ENCODE measurements around the gene MBOAT7. TPM values are rescaled to one million over a fixed set of nuclear protein-coding genes. Genes with fewer than 3 reads are reported as not detected.

Gene MBOAT7
- total RNA-seq, 1 donor from 2014 or later = 107 TPM

DNA sequence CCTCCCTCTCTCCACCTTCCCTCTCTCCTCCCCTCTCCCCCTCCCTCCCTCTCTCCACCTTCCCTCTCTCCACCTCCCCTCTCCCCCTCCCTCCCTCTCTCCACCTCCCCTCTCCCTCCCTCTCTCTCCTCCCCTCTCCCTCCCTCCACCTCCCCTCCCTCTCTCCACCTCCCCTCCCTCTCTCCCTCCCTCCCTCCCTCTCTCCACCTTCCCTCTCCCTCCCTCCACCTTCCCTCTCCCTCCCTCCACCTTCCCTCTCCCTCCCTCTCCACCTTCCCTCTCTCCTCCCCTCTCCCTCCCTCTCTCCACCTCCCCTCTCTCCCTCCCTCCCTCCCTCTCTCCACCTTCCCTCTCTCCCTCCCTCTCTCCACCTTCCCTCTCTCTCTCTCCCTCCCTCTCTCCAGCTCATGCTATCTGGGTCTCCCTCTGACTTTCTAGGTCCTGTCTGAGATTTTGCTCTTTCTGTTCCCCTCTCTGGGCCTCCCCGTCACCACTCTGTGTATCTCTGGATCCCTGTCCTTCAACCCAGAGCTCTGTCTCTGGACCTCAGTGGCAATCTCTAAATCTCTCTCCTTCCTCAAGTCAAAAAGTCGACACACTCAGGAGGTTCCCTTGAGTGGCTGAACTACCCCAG is 55.3 kb downstream of the MBOAT7 start:
- no peak overlapping the region for H3K4me3 ChIP-seq (ENCODE audit: low read depth, low read length)
- no peaks in the 10 kb centered on the region for H3K27me3 ChIP-seq (ENCODE audit: control insufficient read depth, insufficient read depth, low read length)
- H3K36me3 ChIP-seq (ENCODE audit: control insufficient read depth, insufficient read depth, low read length) = no peaks in the 10 kb centered on the region
- no peak for DNase-seq (ENCODE audit: low read depth)
- TF ChIP-seq, protein P1, sequence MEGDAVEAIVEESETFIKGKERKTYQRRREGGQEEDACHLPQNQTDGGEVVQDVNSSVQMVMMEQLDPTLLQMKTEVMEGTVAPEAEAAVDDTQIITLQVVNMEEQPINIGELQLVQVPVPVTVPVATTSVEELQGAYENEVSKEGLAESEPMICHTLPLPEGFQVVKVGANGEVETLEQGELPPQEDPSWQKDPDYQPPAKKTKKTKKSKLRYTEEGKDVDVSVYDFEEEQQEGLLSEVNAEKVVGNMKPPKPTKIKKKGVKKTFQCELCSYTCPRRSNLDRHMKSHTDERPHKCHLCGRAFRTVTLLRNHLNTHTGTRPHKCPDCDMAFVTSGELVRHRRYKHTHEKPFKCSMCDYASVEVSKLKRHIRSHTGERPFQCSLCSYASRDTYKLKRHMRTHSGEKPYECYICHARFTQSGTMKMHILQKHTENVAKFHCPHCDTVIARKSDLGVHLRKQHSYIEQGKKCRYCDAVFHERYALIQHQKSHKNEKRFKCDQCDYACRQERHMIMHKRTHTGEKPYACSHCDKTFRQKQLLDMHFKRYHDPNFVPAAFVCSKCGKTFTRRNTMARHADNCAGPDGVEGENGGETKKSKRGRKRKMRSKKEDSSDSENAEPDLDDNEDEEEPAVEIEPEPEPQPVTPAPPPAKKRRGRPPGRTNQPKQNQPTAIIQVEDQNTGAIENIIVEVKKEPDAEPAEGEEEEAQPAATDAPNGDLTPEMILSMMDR (IDR thresholded peaks at IDR 0.05; ENCODE audit: insufficient read depth, low read length, poor library complexity, severe bottlenecking) = no peak

DNA sequence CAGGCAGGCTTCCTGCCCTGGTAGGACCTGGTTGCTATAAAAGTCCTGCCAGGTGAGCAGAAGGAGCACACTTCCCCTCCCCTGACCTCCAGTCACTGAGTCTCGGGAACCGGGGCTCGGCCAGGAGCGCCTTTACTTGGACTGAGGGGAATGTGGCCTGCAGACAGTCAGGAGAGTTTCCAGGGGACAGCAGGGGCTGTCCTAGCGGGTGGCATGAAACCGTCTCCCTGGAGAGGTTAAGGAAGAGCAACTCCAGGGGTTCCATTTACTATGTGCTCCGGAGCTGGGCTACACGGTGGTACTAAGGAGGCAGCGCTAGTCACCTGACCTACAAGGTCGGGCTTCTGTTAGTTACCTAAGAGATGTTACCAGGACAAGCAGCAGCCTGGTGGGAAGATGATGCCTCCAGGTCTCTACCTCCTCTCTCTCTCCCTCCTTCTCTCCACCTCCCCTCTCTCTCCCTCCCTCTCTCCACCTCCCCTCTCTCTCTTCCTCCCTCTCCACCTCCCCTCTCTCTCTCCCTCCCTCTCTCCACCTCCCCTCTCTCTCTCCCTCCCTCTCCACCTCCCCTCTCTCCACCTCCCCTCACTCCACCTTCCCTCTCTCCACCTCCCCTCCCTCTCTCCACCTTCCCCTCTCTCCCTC is 55.9 kb downstream of the MBOAT7 start:
- Histone ChIP-seq H3K36me3 (ENCODE audit: control insufficient read depth, insufficient read depth, low read length) (no peaks in the 10 kb centered on the region), H3K27me3 (ENCODE audit: control insufficient read depth, insufficient read depth, low read length) (no peaks in the 10 kb centered on the region), H3K4me3 (ENCODE audit: low read depth, low read length) (no peak overlapping the region)
- no peak for DNase-seq (ENCODE audit: low read depth)
- TF ChIP-seq, protein P1 (IDR thresholded peaks at IDR 0.05; ENCODE audit: insufficient read depth, low read length, poor library complexity, severe bottlenecking) = no peak

DNA sequence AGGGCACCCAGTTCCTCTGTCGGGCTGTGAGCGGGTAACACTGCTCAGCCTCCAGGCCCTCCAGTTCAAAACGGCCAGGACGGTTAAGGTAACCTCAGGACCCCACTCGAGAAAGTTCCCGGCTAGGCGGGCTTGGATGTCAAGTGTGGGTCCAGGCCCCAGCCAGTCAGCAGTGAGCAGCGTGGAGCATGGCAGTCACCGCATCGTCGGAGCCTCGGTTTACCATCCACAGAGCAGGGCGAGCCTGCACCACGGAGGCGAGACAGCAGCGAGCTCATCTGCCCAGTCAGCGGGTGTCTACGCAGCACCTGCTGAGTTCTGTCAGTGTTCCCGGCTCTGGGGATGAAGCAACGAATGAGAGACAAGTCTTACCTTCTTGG is 59.8 kb downstream of the MBOAT7 start:
- Histone ChIP-seq H3K27me3 (ENCODE audit: control insufficient read depth, insufficient read depth, low read length) (no peaks in the 10 kb centered on the region), H3K36me3 (ENCODE audit: control insufficient read depth, insufficient read depth, low read length) (no peaks in the 10 kb centered on the region), H3K4me3 (ENCODE audit: low read depth, low read length) (no peak overlapping the region)
- TF ChIP-seq, protein P1 (IDR thresholded peaks at IDR 0.05; ENCODE audit: insufficient read depth, low read length, poor library complexity, severe bottlenecking) = no peak
- DNase-seq (ENCODE audit: low read depth) = no peak

DNA sequence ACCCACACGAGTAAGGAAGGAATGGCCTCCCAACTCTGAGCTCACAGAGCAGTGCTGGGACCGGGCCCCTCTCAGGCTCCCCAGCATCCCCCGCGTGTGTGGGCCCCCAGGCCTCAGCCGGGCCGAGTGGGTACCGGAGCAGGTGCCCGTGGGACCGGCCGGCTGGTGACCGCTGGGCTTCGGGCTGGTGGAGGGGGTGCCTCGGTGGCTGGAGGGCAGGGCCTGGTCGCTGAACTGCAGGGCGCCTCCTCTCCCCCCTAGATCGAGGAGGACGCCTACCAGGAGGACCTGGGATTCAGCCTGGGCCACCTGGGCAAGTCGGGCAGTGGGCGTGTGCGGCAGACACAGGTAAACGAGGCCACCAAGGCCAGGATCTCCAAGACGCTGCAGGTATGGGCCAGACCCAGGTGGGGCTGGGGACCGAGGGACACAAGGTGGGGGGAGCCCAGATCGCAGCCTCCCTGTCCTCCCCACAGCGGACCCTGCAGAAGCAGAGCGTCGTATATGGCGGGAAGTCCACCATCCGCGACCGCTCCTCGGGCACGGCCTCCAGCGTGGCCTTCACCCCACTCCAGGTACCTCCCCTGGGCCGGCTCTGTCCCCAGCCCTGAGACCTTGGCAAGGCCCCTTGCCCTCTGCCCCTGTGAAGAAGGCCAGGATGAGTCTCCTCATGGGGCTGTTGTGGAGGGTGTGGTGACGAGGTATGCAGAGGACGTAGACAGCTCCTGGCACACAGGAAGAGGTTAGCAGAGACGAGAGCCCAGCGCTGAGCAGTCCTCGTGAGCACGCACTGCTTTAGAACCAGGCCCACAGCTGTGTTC is 60.4 kb downstream of the MBOAT7 start:
- no peaks in the 10 kb centered on the region for H3K36me3 ChIP-seq (ENCODE audit: control insufficient read depth, insufficient read depth, low read length)
- H3K4me3 ChIP-seq (ENCODE audit: low read depth, low read length) = no peak overlapping the region
- no peaks in the 10 kb centered on the region for H3K27me3 ChIP-seq (ENCODE audit: control insufficient read depth, insufficient read depth, low read length)
- TF ChIP-seq, protein P1 (IDR thresholded peaks at IDR 0.05; ENCODE audit: insufficient read depth, low read length, poor library complexity, severe bottlenecking) = no peak
- DNase-seq (ENCODE audit: low read depth) = no peak

DNA sequence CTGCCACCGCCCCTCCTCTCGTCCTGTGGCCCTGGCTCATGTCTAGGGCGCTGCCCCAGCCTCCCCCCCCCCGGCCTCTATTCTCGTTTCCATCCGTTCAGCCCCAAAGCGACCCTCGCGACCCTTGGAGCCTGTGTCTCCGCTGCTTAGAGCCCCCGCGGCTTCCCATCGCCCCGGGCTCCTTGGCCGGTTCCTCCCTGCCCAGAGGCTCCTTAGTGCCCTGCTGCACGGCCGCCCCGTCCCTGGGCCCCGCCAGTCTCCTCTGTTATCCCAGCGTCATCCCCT is 61.0 kb downstream of the MBOAT7 start:
- Histone ChIP-seq H3K36me3 (ENCODE audit: control insufficient read depth, insufficient read depth, low read length) (no peaks in the 10 kb centered on the region), H3K4me3 (ENCODE audit: low read depth, low read length) (no peak overlapping the region), H3K27me3 (ENCODE audit: control insufficient read depth, insufficient read depth, low read length) (no peaks in the 10 kb centered on the region)
- TF ChIP-seq, protein P1 (IDR thresholded peaks at IDR 0.05; ENCODE audit: insufficient read depth, low read length, poor library complexity, severe bottlenecking) = no peak
- no peak for DNase-seq (ENCODE audit: low read depth)
